ENCODE results near the gene CMTM8.
"Not testable (repeated sequence)": the region's sequence is repeated elsewhere in the genome, so short reads cannot be mapped to it uniquely, and the experiment has no call there.

Gene CMTM8

DNA sequence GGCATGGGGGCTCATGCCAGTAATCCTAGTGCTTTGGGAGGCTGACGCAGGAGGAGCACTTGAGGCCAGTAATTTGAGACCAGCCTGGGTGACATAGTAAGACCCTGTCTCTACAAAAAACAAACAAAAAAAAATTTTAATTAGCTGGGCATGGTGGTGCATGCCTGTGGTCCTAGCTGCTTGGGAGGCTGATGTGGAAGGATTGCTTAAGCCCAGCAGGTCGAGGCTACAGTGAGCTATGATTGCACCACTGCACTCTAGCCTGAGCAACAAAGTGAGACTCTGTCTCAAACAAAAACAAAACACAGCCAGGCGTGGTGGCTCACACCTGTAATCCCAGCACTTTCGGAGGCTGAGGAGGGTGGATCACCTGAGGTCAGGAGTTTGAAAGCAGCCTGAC is 9.7 kb upstream of the CMTM8 start:
- not testable (repeated sequence) for DNase-seq (ENCODE audit: low read depth in 2 of 2, low spot score in 1 of 2)

DNA sequence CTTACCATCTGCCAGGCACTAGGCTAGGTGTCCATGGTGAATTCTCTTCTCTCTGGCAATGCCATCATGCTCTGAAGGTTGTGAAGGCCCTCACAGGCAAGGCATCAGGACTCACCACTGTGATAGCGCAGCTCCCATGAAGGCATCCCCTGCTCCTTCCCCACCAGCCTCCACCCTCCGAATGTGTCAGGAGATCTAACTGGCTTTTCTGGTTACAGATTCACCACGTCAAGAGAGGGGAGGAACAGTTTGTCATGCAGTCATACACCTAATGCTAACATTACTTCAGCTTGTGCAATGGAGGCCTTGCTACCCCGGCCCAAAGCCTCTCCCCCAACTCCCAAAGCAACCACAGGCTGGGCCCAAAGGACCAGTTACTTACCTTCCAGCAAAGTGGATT is 8.9 kb upstream of the CMTM8 start:
- DNase-seq (ENCODE audit: low read depth in 2 of 2, low spot score in 1 of 2) = no peak

DNA sequence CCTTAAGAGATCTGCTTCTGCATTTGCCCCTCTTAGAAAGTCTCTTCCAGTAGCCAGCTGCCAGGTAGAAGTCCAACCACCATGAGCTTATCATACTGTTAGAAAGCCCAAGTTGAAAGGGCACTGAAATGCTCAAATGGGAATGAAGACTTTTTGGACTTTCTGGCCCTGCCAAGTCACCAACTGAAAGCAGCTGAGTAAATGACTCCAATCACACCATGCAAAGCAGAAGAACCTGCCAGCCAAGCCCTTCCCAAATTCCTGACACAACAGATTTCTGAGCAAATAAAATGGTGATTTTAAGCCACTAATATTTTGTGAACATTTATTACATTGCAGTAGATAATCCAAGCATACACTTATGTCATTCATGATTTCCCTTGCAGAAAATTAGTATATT is 2.1 kb upstream of the CMTM8 start:
- DNase-seq (ENCODE audit: low read depth in 2 of 2, low spot score in 1 of 2) = no peak

DNA sequence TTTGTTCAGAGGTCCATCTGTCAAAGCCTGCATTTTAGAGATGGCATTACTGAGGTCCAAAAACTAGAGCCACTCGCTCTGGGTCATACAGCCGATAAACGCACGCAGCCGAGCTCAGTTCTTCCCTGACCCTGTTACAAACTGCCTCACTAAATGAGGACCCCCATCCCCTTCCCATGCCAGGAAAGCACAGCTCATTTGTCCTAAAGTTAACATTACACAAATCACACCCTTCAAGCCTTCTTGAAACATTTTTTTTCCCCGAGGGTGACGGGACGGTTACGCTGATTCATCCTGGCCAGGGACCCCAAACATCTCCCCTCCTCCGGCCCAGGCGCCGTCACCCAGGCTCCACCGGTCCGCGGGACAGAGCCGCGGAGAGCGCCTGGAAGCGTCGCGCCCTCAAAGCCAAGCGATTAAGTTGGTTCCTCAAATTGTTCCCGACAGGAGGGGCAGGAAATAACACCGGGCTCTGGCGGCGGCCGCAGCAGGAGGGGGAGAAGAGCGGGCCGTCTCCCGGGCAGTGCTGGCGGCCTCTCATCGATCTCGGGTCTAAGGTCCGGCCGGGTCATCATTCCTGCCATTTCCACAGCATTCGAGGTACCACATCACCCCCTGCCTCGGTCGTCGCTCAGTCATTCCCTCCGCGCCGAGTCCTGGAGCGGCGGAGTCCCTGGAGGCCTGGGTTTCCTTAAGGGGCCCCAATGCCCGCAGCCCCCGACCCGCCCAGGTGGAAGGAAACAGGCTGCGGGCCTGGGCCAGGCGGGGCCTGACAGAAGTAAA is 619 bp upstream of the CMTM8 start:
- no peak for DNase-seq (ENCODE audit: low read depth in 2 of 2, low spot score in 1 of 2)

DNA sequence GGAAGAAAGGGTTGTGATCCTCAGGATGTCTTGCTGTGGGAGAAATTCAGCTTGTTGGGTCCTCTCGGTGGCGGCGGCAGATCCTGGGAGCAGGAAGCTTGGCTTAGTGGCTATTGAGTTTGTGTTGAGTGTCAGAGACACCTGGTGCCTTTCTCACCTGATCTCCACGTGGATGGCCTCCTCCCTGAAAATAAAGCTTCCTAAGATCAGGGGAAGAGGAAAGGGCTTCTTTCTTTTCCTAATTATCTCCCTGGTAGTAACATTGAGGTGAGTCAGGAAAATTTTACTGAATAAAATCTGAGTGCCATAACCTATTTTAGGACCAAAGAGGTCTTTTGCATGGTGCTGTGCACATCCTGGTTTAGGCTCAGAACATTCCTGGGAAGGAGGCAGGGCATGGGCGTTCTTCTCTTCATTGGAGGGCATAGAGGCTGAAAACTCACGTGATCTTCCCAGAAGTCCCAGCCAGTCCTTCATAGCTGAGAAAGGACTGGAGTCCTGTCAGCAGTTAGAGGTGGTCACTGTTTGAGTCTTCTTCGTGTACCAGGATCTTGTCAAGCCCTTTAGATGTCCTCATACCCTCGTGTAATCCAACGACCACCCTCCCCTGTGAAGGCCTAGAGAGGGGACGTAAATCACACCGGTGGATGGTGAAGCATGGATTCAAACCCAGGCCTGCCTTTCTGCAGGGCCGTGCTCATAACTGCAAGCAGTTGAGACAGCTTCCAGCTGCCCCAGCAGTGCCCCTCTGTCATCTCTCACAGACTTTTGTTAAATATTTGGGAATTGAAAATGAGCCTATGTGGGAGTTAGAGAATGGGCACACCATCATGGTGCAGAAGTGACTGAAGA is 1.1 kb downstream of the CMTM8 start:
- DNase-seq (ENCODE audit: low read depth in 2 of 2, low spot score in 1 of 2) = no peak

DNA sequence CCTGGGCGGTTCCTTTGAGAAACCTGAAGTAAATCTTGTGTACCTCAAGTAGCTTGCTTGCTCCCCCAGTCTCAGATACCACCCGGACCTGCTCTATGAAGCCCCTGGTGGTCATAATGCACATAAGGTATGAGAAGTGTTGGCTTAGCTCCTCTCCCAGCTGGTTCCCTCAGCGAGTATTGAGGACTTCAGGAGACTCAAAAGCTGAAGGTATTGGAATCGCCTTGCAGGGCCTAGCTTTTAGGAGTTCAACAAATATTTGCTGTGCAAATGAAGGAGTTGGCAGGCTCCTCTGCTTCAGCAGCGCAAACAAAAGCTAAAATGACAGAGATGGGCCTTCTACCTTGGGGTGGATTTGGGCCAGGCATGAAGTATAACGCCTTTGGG is 1.7 kb downstream of the CMTM8 start:
- no peak for DNase-seq (ENCODE audit: low read depth in 2 of 2, low spot score in 1 of 2)

DNA sequence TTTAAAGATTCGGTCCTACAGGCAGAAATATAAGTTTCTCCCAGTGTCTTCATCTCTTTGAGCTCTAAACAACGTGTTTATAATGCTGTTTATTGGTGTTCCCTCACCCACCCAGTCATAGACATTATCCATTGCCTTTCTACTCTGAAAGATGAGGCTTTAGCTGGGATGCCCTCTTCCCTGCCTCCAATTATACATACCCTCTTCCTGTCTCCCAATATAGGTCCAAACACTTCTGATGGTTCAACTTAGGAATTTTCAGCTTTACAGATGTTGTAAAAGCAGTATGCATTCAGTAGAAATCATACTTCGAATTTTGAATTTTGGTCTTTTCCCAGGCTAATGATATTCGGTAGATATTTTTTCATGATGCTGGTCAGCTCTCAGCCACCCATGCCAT is 2.6 kb downstream of the CMTM8 start:
- no peak for DNase-seq (ENCODE audit: low read depth in 2 of 2, low spot score in 1 of 2)

DNA sequence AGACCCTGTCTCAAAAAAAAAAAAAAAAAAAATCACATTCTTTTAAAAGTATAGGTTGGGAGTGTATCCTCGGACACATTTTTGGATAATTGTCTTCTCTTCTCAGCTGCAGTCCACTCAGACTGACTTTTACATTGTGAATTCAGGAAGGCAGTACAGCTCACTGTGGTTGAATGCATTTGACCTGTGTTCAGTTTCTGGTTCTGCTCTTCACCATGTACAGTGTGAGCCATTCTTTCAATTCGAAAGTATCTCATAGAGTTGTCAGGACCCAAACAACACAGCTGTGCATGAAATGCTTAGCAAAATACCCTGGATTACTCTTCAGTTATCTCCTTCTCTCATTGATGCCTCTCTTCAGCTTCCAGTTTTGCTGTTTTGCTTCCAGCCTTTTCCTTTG is 5.0 kb downstream of the CMTM8 start:
- no peak for DNase-seq (ENCODE audit: low read depth in 2 of 2, low spot score in 1 of 2)

DNA sequence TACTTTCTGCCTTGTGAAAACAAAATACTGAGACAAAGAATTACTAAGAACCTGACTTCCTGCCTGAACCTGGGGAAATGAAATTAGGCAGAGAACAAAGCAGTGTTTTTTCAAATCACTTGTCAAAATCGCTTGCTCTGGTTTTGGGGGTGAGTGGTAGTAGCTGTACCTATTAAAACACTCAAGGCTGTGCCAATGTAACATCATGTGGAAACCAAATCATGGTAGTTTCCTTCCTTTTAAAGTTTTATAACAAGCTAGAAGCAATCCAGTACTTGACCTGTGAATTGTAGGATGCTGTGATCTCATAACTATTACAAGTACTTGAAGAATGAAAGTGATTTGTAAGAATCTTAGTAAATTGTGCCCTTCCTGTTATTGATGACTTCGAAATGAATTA is 6.7 kb downstream of the CMTM8 start:
- no peak for DNase-seq (ENCODE audit: low read depth in 2 of 2, low spot score in 1 of 2)

DNA sequence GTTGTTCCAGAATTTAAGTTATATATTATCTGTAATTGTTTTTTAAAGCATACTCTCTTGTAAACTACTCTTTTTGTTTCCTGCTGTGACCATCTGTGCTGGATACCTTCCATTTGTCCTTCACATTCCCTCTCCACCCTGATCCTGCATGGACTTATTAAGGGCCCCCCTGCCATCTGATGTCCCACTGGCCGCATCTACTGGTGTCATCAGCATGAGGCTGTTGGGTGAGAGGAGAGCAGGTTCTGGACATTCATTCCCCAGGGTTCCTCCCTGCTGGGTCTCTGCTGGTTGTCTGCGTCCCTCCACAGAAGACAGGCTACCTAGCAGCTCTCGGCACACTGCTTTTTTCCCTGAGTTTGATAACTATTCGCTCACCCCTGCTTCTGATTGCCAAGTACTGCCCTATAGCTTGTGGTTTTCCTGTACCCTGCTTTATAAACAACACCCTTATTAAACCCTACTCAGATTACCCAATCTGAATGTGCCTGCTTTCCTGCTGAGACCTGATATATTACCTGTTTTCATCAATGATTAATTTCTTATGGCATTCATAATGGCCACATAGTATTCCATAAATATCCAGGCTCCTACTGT is 7.7 kb downstream of the CMTM8 start:
- DNase-seq (ENCODE audit: low read depth in 2 of 2, low spot score in 1 of 2) = no peak

DNA sequence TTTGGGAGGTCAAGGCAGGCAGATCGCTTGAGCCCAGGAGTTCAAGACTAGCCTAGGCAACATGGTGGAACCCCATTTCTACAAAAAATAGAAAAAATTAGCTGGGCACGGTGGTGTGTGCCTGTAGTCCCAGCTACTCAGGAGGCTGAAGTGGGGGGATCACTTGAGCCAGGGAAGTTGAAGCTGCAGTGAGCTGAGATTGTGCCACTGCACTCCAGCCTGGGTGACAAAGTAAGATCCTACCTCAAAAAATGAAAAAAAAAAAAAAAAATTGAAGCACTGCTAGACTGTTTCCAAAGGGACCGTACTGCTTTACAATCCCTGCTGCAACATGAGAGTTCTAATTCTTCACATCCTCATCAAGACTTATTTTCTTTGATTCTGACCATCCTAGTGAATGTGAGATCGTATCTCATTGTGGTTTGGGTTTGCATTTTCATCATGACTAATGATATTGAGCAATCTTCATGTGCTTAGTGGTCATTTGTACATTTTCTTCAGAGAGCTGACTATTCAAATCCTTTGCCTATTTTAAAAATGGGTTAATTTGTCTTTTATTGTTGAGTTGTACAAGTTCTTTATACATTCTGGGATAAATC is 10.8 kb downstream of the CMTM8 start:
- DNase-seq (ENCODE audit: low read depth in 2 of 2, low spot score in 1 of 2) = no peak

DNA sequence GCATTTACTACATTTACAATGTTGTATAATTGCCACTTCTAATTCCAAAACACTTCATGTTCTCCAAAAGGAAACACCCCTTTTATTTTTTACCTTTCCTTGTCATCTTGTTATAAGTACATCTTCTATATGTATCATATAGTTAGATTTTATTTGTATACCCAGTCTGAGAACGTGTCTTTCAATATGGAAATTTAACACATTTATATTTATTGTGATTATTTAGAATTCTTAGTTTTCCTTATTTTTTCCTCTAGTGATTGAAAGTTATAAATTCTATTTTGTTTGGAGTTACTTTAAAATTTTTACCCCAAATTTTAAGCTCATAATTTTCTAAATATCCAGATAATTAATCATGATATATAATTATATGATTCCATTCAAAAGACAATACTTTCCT is 15.8 kb downstream of the CMTM8 start:
- DNase-seq (ENCODE audit: low read depth in 2 of 2, low spot score in 1 of 2) = no peak

DNA sequence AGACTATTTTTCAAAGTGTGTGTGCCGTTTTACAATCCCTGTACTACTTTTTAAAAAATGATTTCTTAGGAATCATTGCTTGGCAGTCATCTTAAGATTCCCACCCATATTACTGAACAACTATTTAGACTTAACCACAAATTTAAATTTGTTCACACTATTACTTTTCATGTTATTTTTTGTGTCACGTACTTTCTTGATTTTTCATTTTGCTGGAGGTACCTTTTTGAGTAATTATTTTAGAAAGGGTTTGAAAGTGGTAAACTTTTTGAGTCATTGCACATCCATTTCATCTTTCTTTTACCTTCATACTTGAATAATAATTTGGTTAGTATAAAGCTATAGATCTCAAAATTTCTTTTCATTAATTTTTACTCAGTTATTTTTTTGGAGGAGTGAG is 16.9 kb downstream of the CMTM8 start:
- DNase-seq (ENCODE audit: low read depth in 2 of 2, low spot score in 1 of 2) = no peak

DNA sequence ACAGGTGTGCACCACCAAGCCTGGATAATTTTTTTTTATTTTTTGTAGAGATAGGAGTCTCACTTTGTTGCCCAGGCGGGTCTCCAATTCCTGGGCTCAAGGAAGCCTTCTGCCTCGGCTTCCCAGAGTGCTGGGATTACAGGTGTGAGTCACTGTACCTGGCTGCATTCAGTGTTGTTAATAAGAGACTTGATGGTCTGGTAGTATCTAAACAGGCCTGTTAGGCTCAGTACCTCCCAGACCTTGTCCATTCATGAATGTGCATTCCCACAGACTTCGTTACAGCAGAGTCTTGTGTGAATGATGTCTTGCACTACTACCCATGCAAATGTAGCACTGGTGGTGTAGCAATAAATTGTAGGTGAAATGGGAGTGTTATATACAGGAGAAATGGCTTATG is 17.7 kb downstream of the CMTM8 start:
- no peak for DNase-seq (ENCODE audit: low read depth in 2 of 2, low spot score in 1 of 2)

DNA sequence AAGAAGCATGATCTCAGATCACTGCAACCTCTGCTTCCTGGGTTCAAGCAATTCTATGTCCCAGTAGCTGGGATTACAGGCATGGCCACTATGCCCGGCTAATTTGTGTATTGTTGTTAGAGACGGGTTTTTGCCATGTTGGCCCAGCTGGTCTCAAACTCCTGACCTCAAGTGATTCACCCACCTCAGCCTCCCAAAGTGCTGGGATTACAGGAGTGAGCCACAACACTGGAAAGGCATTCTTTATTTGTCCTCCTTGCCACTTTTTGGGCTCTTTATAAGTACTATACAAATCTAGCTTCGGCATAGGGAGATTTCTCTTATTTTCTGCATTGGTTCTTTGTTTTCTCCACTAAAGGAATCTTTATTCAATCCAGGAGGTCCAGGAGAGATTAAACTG is 18.6 kb downstream of the CMTM8 start:
- DNase-seq (ENCODE audit: low read depth in 2 of 2, low spot score in 1 of 2) = no peak

DNA sequence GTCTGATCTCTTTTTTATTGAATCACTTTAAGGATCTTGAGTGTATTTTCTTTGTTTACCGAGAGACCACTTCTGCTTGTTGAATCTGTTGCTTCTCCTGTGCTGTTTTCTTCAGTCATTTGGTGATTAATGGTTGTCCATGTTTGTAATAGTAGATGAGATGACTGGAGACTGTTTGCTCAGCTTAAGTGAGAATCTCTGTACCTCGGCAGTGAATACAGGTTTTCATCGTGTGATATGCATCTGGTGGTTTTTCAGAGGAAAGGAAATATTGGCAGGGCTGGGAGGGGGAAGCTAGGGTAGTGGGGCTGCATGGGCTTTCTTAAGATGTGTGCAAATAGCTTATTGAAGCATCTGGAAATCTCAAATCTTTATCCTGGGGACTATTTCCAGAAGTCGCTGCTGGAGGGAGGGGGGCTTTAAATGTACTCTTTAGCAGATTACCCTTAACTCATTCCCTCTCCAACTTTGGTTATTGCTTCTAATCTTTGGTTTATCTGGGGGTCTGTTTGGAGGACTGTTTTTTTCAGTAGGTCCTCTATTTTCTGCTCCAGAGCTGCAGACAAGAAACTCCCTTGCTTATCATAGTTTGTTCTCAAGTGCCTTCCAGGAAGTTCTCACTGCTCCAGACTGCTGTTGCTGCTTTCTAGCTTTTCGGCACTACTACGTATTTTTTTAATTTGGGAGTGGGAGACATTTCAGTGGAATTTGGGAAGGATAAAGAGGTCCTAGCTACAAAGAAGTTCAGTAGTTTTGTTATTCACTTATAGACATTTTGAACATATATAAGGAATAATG is 19.4 kb downstream of the CMTM8 start:
- no peak for DNase-seq (ENCODE audit: low read depth in 2 of 2, low spot score in 1 of 2)

DNA sequence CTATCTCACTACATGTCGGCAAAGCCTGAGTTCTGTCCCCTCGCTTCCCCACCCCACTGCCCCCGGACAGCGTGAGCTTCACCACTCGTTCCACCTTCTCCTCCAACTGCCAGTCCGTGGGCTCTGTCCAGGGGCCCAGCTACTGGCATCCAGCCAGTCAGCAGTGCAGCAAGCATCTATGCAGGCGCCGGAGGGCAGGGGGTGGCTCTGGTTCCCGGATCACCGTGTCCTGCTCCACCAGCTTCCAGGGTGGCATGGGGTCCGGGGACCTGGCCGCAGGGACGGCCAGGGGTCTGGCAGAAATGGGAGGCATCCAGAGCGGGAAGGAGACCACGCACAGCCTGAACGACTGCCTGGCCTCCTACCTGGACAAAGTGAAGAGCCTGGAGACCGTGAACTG is 20.4 kb downstream of the CMTM8 start:
- no peak for DNase-seq (ENCODE audit: low read depth in 2 of 2, low spot score in 1 of 2)

DNA sequence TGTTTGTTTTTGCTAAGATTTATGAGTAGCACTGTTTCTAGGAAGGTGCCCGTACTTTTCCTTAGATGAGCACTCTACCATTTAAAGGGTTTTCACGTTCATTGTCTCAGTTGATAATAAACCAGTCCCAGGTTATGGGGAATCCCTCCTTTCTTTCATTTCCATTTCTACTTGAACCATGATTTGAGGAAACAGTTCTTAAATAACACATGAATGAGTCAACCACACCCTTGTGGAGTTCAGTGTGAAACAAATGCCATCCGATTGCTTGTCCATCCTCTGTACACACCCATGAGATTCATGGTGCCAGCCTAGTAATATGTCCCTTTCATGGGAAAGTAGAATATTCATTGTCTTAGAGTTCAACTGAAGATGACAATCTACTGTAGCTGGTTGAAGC is 23.1 kb downstream of the CMTM8 start:
- DNase-seq (ENCODE audit: low read depth in 2 of 2, low spot score in 1 of 2) = no peak

DNA sequence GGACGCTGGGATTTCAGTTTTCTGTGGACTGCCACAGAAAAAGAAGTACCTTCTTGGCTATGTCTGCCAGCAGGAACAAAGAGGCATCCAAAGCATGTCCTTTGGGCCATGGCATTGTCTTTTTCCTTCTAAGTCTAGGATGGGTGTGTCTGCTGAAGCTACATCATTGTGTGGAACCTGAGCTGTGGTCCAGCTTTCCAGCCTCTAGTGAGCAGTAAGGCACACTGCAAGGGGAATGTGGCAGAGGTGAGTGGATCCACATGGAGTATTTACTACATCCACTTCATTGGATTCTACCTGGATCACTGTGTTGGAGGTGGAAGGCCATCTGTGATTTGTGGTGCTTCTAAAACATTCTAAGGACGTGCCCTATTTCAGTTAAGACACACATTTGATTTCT is 23.7 kb downstream of the CMTM8 start:
- DNase-seq (ENCODE audit: low read depth in 2 of 2, low spot score in 1 of 2) = no peak

DNA sequence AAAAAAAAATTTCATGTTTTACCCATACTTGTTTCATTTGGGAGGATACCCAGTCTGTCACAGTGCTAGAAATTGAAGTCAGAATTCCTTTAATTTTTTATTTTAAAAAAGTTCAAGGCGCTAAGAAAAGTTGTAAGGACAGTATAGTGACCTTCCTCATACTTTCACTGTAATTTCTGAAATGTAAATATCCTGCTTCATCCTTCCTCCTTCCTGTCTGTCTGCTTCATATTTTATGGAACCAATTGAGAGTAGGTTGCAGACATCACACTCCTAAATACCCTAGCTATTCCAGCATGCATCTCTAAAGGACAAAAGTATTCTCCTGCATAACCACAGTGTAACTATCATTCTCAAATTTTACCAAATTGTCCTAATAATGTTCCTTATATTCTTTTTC is 35.8 kb downstream of the CMTM8 start:
- DNase-seq (ENCODE audit: low read depth in 2 of 2, low spot score in 1 of 2) = no peak

DNA sequence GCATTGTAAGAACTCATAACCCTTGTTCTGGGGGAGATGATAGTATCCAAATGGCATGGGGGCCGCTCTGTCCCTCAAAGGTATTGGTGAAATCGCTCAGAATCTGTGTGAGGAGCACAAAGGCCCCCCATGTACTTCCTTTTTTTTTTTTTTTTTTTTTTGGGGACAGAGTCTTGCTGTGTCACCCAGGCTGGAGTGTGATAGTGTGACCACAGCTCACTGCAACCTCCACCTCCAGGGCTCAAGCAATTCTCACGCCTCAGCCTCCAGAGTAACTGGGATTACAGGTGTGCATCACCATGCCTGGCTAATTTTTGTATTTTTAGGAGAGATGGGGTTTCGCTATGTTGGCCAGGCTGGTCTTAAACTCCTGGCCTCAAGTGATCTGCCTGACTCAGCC is 37.0 kb downstream of the CMTM8 start:
- DNase-seq (ENCODE audit: low read depth in 2 of 2, low spot score in 1 of 2) = no peak

Measured in stimulated activated CD8-positive, alpha-beta memory T cell treated with anti-CD3 and anti-CD28 coated beads, Interleukin-4, amount 100 ng/mL, for 1 hour (primary cell).